HCT116 (cell line): Measurements from ENCODE around the gene SCTR. TPM values are rescaled to one million over a fixed set of nuclear protein-coding genes. Genes with fewer than 3 reads are reported as not detected.

Experiments
- ATAC-seq: fragments of 200-7000 bp; cut with Tn5 transposase; 2 replicates; pipeline ENCODE4 v1.9.1; 2020; ENCODE audit warnings: mild to moderate bottlenecking, moderate library complexity
- BruUV-seq: library from RNA; stranded (reverse); fragments of 400-500 nt; replicated peaks from 2 replicates; lab custom pipeline; 2021; lab: Mats Ljungman, UMichigan
- CTCF ChIA-PET: fragments of 300-600 bp; sonication (Branson Sonifier 250); formaldehyde crosslinking; loops from one replicate; lab custom pipeline; 2021; ENCODE audit warnings: antibody characterized with exemption; lab: Charles Lee
- POLR2A ChIA-PET: fragments of 300-600, 350-600 bp; sonication (Branson Sonifier 250); formaldehyde crosslinking; loops from one replicate; lab custom pipeline; 2021; ENCODE audit warnings: antibody characterized with exemption; lab: Charles Lee
- RAD21 ChIA-PET, 2 experiments: fragments of 300-600 bp; sonication (Branson Sonifier 250); formaldehyde crosslinking; loops; one replicate each; lab custom pipeline; 2023; ENCODE audit warnings: low total read pairs in 2 of 2; ENCODE audit not compliant: uncharacterized antibody in 2 of 2, unreplicated experiment in 2 of 2, low non-redundant PET in 1 of 2; lab: Charles Lee
- DNase-seq: peaks from one replicate; pipeline ENCODE4 v3.0.0-alpha.2; 2010; ENCODE audit warnings: low read depth, low spot score
- H2AFZ ChIP-seq: fragments of 200-600 bp; shearing (Covaris generic), sonication (generic); 2 replicates; pipeline ENCODE4 v1.6.1; 2017; ENCODE audit warnings: low read depth, mixed run types, mixed read lengths, antibody characterized with exemption, low read length; ENCODE audit not compliant: poor library complexity, severe bottlenecking
- H3K27ac ChIP-seq: 2 replicates; pipeline ENCODE4 v1.5.1; 2012; ENCODE audit warnings: low read depth, low read length
- H3K27me3 ChIP-seq: fragments of 200-600 bp; sonication (generic); 2 replicates; pipeline ENCODE4 v1.6.1; 2016; ENCODE audit warnings: mixed run types, low read length, mixed read lengths; ENCODE audit not compliant: insufficient read depth
- H3K36me3 ChIP-seq, 2 experiments: fragments of 200-500 bp in 1 of 2; fragments of 200-600 bp in 1 of 2; sonication (Bioruptor generic) in 1 of 2; sonication (generic) in 1 of 2; 2 replicates each; pipeline versions ENCODE4 v1.5.1 to v1.6.1; 2014 to 2016; ENCODE audit warnings: low read length in 2 of 2, inconsistent platforms in 1 of 2, mixed read lengths in 1 of 2, mixed run types in 1 of 2; ENCODE audit not compliant: insufficient read depth in 2 of 2, control insufficient read depth in 1 of 2
- H3K4me1 ChIP-seq, 2 experiments: fragments of 200-600 bp in 1 of 2; sonication (generic) in 1 of 2; 2 replicates each; pipeline versions ENCODE4 v1.5.1 to v1.6.1; 2012 to 2017; ENCODE audit warnings: low read length in 2 of 2, inconsistent platforms in 1 of 2, mild to moderate bottlenecking in 1 of 2, mixed read lengths in 1 of 2, mixed run types in 1 of 2, moderate library complexity in 1 of 2; ENCODE audit not compliant: insufficient read depth in 2 of 2, control insufficient read depth in 1 of 2
- H3K4me2 ChIP-seq: fragments of 200-600 bp; sonication (generic); 2 replicates; pipeline ENCODE4 v1.6.1; 2017; ENCODE audit warnings: mixed run types, low read length, mixed read lengths
- H3K4me3 ChIP-seq, 2 experiments: fragments of 200-600 bp in 1 of 2; sonication (generic) in 1 of 2; replicated peaks in 1 of 2; 2 replicates each; pipeline ENCODE4 v1.5.1; 2011 to 2016; ENCODE audit warnings: low read length in 2 of 2, control low read depth in 1 of 2, low read depth in 1 of 2, mild to moderate bottlenecking in 1 of 2, mixed read lengths in 1 of 2, mixed run types in 1 of 2
- H3K79me2 ChIP-seq: fragments of 200-600 bp; sonication (generic); 2 replicates; pipeline ENCODE4 v1.6.1; 2017; ENCODE audit warnings: mild to moderate bottlenecking, mixed run types, low read length, moderate library complexity, mixed read lengths; ENCODE audit not compliant: insufficient read depth
- H3K9ac ChIP-seq: fragments of 200-600 bp; sonication (generic); 2 replicates; pipeline ENCODE4 v1.6.1; 2016; ENCODE audit warnings: low read length, mixed read lengths
- H3K9me2 ChIP-seq: fragments of 200-600 bp; sonication (generic), shearing (Covaris generic); 2 replicates; pipeline ENCODE4 v1.6.1; 2017; ENCODE audit warnings: mixed run types, mild to moderate bottlenecking, moderate library complexity; ENCODE audit not compliant: insufficient read depth
- H3K9me3 ChIP-seq, 2 experiments: fragments of 200-500 bp in 1 of 2; fragments of 200-600 bp in 1 of 2; sonication (Bioruptor generic) in 1 of 2; sonication (generic) in 1 of 2; 2 replicates each; pipeline ENCODE4 v1.6.1; 2014 to 2017; ENCODE audit warnings: low read length in 2 of 2, mixed read lengths in 2 of 2, inconsistent platforms in 1 of 2, low read depth in 1 of 2, mild to moderate bottlenecking in 1 of 2, mixed run types in 1 of 2, moderate library complexity in 1 of 2; ENCODE audit not compliant: control insufficient read depth in 1 of 2, insufficient read depth in 1 of 2
- H4K20me1 ChIP-seq: fragments of 200-600 bp; sonication (generic), shearing (Covaris generic); 2 replicates; pipeline ENCODE4 v1.6.1; 2017; ENCODE audit warnings: mixed run types, mild to moderate bottlenecking, moderate library complexity; ENCODE audit not compliant: insufficient read depth
- CBX3 ChIP-seq: IDR thresholded peaks from 2 replicates; pipeline ENCODE4 v1.6.1; 2012; ENCODE audit warnings: low read depth
- EGR1 ChIP-seq: IDR thresholded peaks from 2 replicates; pipeline ENCODE4 v1.6.1; 2012; ENCODE audit warnings: low read depth
- ELF1 ChIP-seq: IDR thresholded peaks from 2 replicates; pipeline ENCODE4 v1.6.1; 2012; ENCODE audit warnings: low read depth, borderline replicate concordance
- EZH2 ChIP-seq: fragments of 200-600 bp; sonication (generic); IDR thresholded peaks from 2 replicates; pipeline ENCODE4 v1.6.1; 2017; ENCODE audit warnings: antibody characterized with exemption, mixed run types
- FOSL1 ChIP-seq: IDR thresholded peaks from 2 replicates; pipeline ENCODE4 v1.6.1; 2012; ENCODE audit warnings: low read depth
- JUND ChIP-seq: IDR thresholded peaks from 2 replicates; pipeline ENCODE4 v1.6.1; 2012
- POLR2AphosphoS5 ChIP-seq: IDR thresholded peaks from 2 replicates; pipeline ENCODE4 v1.6.1; 2011; ENCODE audit warnings: mild to moderate bottlenecking, low read depth, low read length, moderate library complexity
- REST ChIP-seq: IDR thresholded peaks from 2 replicates; pipeline ENCODE4 v1.6.1; 2012; ENCODE audit warnings: low read depth
- SP1 ChIP-seq: IDR thresholded peaks from 2 replicates; pipeline ENCODE4 v1.6.1; 2012; ENCODE audit warnings: low read depth
- SRF ChIP-seq: IDR thresholded peaks from 2 replicates; pipeline ENCODE4 v1.6.1; 2012; ENCODE audit warnings: low read depth
- YY1 ChIP-seq: IDR thresholded peaks from 2 replicates; pipeline ENCODE4 v1.6.1; 2011; ENCODE audit warnings: low read length, low read depth, moderate library complexity, mild to moderate bottlenecking; ENCODE audit not compliant: insufficient replicate concordance; ENCODE audit errors: extremely low read depth
- ZBTB33 ChIP-seq: IDR thresholded peaks from 2 replicates; pipeline ENCODE4 v1.6.1; 2011; ENCODE audit warnings: mild to moderate bottlenecking, low read length, moderate library complexity; ENCODE audit not compliant: insufficient replicate concordance; ENCODE audit errors: extremely low read depth
- ZNF274 ChIP-seq: fragments of 200-500 bp; sonication (Bioruptor generic); IDR thresholded peaks from 2 replicates; pipeline ENCODE4 v1.6.1; 2014; ENCODE audit warnings: mild to moderate bottlenecking, low read depth, low read length, inconsistent platforms
- intact Hi-C: fragments of 100-400 bp; cut with micrococcal nuclease; formaldehyde crosslinking; loops from 2 replicates; pipeline ENCODE4 v1.10.0; 2022
- total RNA-seq: library from RNA; stranded (reverse); gene quantifications from one replicate; pipeline ENCODE4 v1.2.1, GENCODE V29; 2021; ENCODE audit not compliant: unreplicated experiment

SCTR gene
- total RNA-seq, 1 experiment from 2014 or later = not detected

GRCh38 chr2:119478188-119478977, 45.9 kb downstream of the SCTR start:
- POLR2A ChIA-PET = no interaction called here
- Histone ChIP-seq H3K9me3 (no peaks in the 10 kb centered on the region), H3K4me3 (no peak overlapping the region), H3K9me2 (no peaks in the 10 kb centered on the region), H4K20me1 (no peaks in the 10 kb centered on the region), H2AFZ (no peak overlapping the region), H3K27me3 (no peaks in the 10 kb centered on the region), H3K4me2 (no peak overlapping the region), H3K36me3 (no peaks in the 10 kb centered on the region), H3K79me2 (no peaks in the 10 kb centered on the region), H3K9ac (no peak overlapping the region), H3K27ac (no peak overlapping the region), H3K4me1 (peaks cover 0 to 7% of the 10 kb centered on the region in 2 experiments; a peak in 2 of 4 replicates)
- intact Hi-C loops = loop anchor here (10.0 kb wide), 1 partner anchor 184 kb away; no protein-coding TSS in a partner anchor
- TF ChIP-seq CBX3 = no peak
- TF ChIP-seq ZNF274 = no peak
- TF ChIP-seq POLR2AphosphoS5 = no peak
- TF ChIP-seq YY1 = no peak
- no peak for TF ChIP-seq ELF1
- TF ChIP-seq EGR1 = no peak
- no TSS peak for BruUV-seq
- DNase-seq (no peak), ATAC-seq (no peak)
- CTCF ChIA-PET = no interaction called here
- RAD21 ChIA-PET = no interaction called here

GRCh38 chr2:119477113-119477505, 47.2 kb downstream of the SCTR start:
- H3K27me3 ChIP-seq = no peaks in the 10 kb centered on the region
- H3K4me3 ChIP-seq = no peak overlapping the region
- no peaks in the 10 kb centered on the region for H3K9me2 ChIP-seq
- H4K20me1 ChIP-seq = no peaks in the 10 kb centered on the region
- BruUV-seq = no TSS peak
- no peaks in the 10 kb centered on the region for H3K36me3 ChIP-seq
- H3K9ac ChIP-seq = no peak overlapping the region
- H3K79me2 ChIP-seq = no peaks in the 10 kb centered on the region
- POLR2A ChIA-PET = no interaction called here
- no peaks in the 10 kb centered on the region for H3K9me3 ChIP-seq
- intact Hi-C loops = loop anchor here (10.0 kb wide), 1 partner anchor 182 kb away; no protein-coding TSS in a partner anchor
- no peak overlapping the region for H2AFZ ChIP-seq
- no peak for DNase-seq
- H3K27ac ChIP-seq = no peak overlapping the region
- TF ChIP-seq ZBTB33 = no peak
- TF ChIP-seq CBX3 = no peak
- TF ChIP-seq SRF = no peak
- no peak for TF ChIP-seq JUND
- TF ChIP-seq FOSL1 = no peak
- no peak for TF ChIP-seq EGR1
- no peak for TF ChIP-seq EZH2
- no peak for TF ChIP-seq REST
- TF ChIP-seq SP1 = no peak
- TF ChIP-seq YY1 = no peak
- H3K4me2 ChIP-seq = no peak overlapping the region
- CTCF ChIA-PET = interaction anchor here (0.9 to 2.5 kb wide), 15 partner anchors 9 to 697 kb away, joined by 3 to 16 read pairs (median 8); partner anchors contain the start of gene TMEM37
- RAD21 ChIA-PET = interaction anchor here in 1 of 2 experiments (0.9 kb wide), 1 partner anchor 166 kb away, joined by 4 read pairs; no protein-coding TSS in a partner anchor
- no peak for ATAC-seq
- peaks cover 0 to 7% of the 10 kb centered on the region in 2 experiments; a peak in 2 of 4 replicates for H3K4me1 ChIP-seq
